GM20000 (cell line): ENCODE measurements around the gene DPH2.

Experiments
- DNase-seq: peaks from one replicate; pipeline ENCODE4 v3.0.0; 2012; ENCODE audit warnings: low spot score
- CTCF ChIP-seq: IDR thresholded peaks from 2 replicates; pipeline ENCODE4 v1.5.1; 2012; ENCODE audit warnings: mild to moderate bottlenecking, control low read depth; ENCODE audit errors: extremely low read depth, missing control alignments

Gene DPH2

GRCh38 chr1:43936431-43937151, 33.2 kb upstream of the DPH2 start:
- DNase-seq, result peak; percentile 72
- no peak for TF ChIP-seq CTCF

GRCh38 chr1:43937179-43937865, 32.5 kb upstream of the DPH2 start:
- TF ChIP-seq CTCF, result no peak
- DNase-seq, result no peak

DNA sequence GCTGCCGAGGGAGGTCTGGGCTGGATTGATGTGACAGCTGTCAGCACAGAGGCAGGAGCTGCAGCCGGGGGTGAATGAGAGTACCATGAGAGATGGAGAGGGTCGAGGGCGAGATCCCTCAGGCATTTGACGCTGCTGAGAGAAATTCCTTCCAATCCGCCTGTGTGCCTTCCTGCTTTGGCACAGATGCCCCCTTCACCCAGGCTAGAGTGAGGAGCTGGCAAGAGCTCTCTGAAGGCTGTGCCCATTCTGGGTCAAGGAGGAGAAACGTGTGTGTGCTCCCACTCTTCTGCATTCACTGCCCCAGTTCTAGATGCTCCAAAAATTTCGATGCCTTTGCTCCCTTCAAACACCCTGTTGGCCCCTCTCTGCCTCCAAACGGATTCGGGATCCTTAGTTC, 31.4 kb upstream of the DPH2 start:
- no peak for TF ChIP-seq CTCF
- no peak for DNase-seq

DNA sequence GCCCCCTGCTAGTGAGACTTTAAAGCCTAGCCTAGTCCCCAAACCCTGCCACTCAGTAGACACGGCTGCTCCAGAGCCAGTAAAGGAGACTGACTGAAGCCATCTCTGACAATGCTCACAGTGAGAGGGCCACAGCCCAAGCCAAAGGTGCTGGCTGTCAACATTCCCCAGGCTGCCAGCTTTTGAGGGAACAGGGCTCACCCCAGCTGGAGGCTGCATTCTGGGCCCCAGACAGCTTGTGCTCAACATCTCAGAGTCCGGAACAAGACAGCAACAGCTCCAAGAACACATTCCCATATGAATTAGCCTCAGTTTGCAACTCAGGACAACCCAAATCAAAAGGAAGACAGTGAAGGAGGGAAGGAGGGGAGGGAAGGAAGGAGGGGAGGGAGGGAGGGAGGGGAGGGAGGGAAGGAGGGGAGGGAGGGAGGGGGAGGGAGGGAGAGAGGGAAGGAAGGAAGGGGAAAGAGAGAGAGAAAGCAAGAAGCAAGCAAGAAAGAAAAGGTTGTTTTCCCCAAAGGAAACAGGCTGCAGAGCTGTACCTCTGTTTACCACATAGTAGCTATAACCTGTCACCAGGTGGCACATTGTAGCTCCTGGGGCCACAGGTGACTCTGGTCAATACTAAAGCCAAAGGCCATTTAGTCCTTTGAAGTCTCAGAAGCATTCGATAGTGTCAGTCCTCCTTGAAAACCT, 30.8 kb upstream of the DPH2 start:
- TF ChIP-seq CTCF, result no peak
- DNase-seq, result no peak

GRCh38 chr1:43942411-43942810, 27.4 kb upstream of the DPH2 start:
- DNase-seq, result no peak

GRCh38 chr1:43944860-43945259, 24.9 kb upstream of the DPH2 start:
- DNase-seq, result no peak
- no peak for TF ChIP-seq CTCF

More at GRCh38 chr1:43942411-43942810, 27.4 kb upstream of the DPH2 start:
- TF ChIP-seq CTCF, result no peak

DNA sequence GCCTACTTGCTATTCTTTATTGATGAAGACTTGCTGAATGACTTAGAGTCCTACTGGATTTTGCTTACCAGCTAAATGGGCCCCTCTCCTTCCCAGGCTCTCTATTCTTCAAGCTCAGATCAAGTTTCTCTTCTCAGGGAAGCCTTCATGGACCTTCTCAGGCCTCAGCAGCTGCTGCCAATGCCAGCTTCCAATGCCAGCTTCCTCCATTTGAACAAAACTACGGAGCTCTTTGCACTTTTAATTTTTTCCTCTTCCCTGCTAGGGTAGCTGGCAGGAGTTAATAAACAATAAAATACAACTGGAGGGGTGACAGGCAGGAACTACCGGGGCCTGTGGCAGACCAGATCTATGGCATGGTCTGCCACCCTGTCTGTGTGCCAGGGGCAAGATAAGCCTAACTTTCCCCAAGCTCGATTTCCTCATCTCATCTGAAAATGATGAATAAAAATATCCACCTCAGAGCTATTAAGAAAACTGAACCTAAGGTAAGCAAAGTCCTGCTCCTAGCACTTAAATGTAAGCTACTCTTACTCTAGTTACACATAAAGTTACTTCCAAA, 24.1 kb upstream of the DPH2 start:
- no peak for DNase-seq
- no peak for TF ChIP-seq CTCF
